Measurements from ENCODE around the gene SRSF7.

DNA sequence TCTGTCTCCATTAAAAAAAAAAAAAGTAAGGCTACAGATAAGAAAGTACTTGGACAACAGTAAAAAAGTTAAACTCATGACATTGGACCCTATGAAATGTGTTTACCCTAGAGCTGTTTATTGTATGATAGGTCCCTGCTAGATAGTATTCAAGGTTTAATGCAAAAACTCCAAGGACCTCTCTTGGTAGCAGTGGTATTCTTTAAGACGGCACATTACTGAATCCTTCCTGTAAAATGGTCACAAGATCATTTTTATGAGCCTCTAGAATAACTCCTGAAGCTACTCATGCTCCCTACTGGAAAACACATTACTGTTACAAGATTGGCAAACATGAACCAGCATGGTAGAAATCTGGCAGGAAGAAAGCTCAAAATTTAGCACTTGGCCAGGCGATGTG is 46.5 kb downstream of the SRSF7 start:
- TF ChIP-seq, protein P1, sequence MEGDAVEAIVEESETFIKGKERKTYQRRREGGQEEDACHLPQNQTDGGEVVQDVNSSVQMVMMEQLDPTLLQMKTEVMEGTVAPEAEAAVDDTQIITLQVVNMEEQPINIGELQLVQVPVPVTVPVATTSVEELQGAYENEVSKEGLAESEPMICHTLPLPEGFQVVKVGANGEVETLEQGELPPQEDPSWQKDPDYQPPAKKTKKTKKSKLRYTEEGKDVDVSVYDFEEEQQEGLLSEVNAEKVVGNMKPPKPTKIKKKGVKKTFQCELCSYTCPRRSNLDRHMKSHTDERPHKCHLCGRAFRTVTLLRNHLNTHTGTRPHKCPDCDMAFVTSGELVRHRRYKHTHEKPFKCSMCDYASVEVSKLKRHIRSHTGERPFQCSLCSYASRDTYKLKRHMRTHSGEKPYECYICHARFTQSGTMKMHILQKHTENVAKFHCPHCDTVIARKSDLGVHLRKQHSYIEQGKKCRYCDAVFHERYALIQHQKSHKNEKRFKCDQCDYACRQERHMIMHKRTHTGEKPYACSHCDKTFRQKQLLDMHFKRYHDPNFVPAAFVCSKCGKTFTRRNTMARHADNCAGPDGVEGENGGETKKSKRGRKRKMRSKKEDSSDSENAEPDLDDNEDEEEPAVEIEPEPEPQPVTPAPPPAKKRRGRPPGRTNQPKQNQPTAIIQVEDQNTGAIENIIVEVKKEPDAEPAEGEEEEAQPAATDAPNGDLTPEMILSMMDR (IDR thresholded peaks at IDR 0.05; ENCODE audit: low read depth, low read length, poor library complexity, severe bottlenecking) = no peak
- TF ChIP-seq EZH2phosphoT487 (IDR thresholded peaks at IDR 0.05; ENCODE audit: borderline replicate concordance, low read length) = no peak

Data from DOHH2 (cell line).